ENCODE results near the gene FNDC10.
A peak's percentile ranks its signal among the peaks of the same experiment; 100 is the strongest.

FNDC10 gene

GRCh38 chr1:1619917-1620361 lies 20.0 kb upstream of the FNDC10 start:
- H3K4me3 ChIP-seq, result no peak overlapping the region
- TF ChIP-seq, protein P1, sequence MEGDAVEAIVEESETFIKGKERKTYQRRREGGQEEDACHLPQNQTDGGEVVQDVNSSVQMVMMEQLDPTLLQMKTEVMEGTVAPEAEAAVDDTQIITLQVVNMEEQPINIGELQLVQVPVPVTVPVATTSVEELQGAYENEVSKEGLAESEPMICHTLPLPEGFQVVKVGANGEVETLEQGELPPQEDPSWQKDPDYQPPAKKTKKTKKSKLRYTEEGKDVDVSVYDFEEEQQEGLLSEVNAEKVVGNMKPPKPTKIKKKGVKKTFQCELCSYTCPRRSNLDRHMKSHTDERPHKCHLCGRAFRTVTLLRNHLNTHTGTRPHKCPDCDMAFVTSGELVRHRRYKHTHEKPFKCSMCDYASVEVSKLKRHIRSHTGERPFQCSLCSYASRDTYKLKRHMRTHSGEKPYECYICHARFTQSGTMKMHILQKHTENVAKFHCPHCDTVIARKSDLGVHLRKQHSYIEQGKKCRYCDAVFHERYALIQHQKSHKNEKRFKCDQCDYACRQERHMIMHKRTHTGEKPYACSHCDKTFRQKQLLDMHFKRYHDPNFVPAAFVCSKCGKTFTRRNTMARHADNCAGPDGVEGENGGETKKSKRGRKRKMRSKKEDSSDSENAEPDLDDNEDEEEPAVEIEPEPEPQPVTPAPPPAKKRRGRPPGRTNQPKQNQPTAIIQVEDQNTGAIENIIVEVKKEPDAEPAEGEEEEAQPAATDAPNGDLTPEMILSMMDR (IDR thresholded peaks at IDR 0.05), result no peak
- no peak for DNase-seq (ENCODE audit: low spot score)
- no peak overlapping the region for H3K27ac ChIP-seq

- no peak for DNase-seq (ENCODE audit: low spot score)
- TF ChIP-seq, protein P1 (IDR thresholded peaks at IDR 0.05), result no peak
- no peak overlapping the region for H3K27ac ChIP-seq
- no peak overlapping the region for H3K4me3 ChIP-seq
Observed at GRCh38 chr1:1618396-1619068, 18.6 kb upstream of the FNDC10 start.

DNA sequence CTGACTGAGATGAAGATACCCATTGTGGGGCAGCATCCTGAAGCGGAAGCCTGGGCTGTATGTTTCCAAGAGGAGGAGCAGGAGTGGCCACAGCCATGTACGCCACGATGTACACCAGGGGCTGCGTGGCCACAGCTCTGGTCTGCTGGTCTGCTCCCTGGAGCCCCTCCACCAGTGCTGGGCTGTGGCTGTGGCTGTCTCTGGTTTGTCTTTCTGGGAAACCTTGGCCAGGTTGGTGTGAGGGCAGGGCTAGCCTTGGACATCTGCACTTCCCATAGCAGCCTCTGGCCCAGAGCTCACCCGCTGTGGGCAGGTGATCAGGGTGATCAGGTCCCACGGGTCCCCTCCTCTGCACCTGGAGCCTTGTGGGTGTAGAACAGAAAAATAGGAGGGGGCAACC lies 18.0 kb upstream of the FNDC10 start:
- H3K4me3 ChIP-seq, result no peak overlapping the region
- TF ChIP-seq, protein P1 (IDR thresholded peaks at IDR 0.05), result no peak
- no peak overlapping the region for H3K27ac ChIP-seq
- DNase-seq (ENCODE audit: low spot score), result no peak

GRCh38 chr1:1617516-1617915 lies 17.6 kb upstream of the FNDC10 start:
- no peak overlapping the region for H3K4me3 ChIP-seq
- TF ChIP-seq, protein P1 (IDR thresholded peaks at IDR 0.05), result no peak
- no peak for DNase-seq (ENCODE audit: low spot score)
- no peak overlapping the region for H3K27ac ChIP-seq

DNA sequence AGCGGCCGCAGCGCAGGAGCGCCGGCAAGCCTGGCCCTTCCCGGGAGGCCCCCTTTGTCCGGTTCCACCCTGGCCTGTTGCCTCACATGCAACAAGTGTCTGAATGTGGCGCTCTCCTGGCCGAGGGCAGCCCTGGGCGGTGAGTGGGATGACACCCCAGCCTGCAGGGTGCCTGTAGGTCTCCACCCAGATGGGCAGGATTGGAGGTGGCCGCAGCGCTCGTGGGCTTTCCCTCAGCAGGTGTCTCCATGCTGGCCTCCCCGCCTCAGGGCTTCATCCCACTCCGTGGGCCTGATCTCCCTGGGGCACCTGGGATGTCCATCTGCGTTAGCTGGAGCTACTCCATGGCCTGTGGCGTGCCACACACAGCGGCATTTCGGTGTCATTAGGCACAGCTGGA lies 16.9 kb upstream of the FNDC10 start:
- Histone ChIP-seq H3K27ac (no peak overlapping the region), H3K4me3 (peak overlapping the region; percentile 97)
- TF ChIP-seq, protein P1 (IDR thresholded peaks at IDR 0.05), result no peak
- DNase-seq (ENCODE audit: low spot score), result no peak

DNA sequence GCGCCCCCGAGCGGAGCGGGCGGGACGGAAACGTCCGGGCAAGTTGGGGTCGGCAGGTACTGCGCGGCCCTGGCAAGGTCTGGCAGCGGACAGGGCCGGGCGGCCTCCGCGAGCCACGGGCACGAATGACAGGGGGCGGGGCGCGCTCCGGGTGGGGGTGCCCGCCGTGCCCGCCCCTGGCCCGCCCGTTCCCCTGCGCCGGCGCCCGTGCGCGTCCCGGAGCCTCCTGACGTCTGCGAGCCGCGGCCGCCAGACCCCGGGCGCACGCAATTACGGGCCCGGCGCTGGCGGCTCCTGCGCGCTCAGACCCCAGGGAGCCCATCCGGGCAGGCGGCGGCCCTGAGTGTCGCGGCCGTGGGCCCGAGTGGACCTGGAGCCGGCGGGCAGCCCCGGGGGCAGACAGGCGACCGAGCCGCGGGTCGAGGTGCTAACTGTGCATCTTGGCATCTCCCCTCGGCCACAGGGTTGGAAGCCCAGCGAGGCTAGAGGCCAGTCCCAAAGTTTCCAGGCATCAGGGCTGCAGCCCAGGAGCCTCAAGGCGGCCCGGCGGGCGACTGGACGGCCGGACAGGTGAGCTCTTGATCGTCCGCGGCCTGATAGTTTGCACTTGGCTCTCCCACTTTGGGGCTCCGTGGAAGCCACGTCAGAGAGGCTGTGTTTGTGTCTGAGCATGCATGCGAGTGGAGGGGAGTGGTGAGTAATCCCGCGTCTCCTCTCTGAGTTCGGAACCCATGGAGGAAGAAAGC lies 16.3 kb upstream of the FNDC10 start:
- Histone ChIP-seq H3K4me3 (peak overlapping the region; percentile 97), H3K27ac (peak overlapping the region; percentile 95 to 100)
- DNase-seq (ENCODE audit: low spot score), result no peak
- TF ChIP-seq, protein P1 (IDR thresholded peaks at IDR 0.05), result no peak
